Kidney epithelial cell (primary cell): ENCODE measurements around the gene MPZ. TPM values are rescaled to one million over a fixed set of nuclear protein-coding genes. Genes with fewer than 3 reads are reported as not detected.

ENCODE experiments used
- DNase-seq: peaks from one replicate; pipeline ENCODE4 v3.0.0-alpha.2; 2010; ENCODE audit warnings: low read depth
- H3K27me3 ChIP-seq: 2 replicates; pipeline ENCODE4 v1.6.0; 2011; ENCODE audit warnings: low read length; ENCODE audit not compliant: control insufficient read depth, insufficient read depth
- H3K36me3 ChIP-seq: 2 replicates; pipeline ENCODE4 v1.5.1; 2011; ENCODE audit warnings: low read length; ENCODE audit not compliant: control insufficient read depth, insufficient read depth
- H3K4me3 ChIP-seq: 2 replicates; pipeline ENCODE4 v1.5.1; 2011; ENCODE audit warnings: low read depth, mild to moderate bottlenecking, control low read depth, low read length
- CTCF ChIP-seq: IDR thresholded peaks from 2 replicates; pipeline ENCODE4 v1.5.1; 2011; ENCODE audit warnings: mild to moderate bottlenecking, moderate library complexity, low read length, control low read depth, inconsistent platforms; ENCODE audit not compliant: insufficient read depth, poor library complexity, severe bottlenecking
- total RNA-seq: library from RNA; depleted of rRNA; stranded (reverse); fragments of >200 nt; gene quantifications from 2 replicates; pipeline ENCODE4 v1.2.3, GENCODE V29; 2015

Gene MPZ
- total RNA-seq, 1 donor from 2014 or later = 0.54 TPM

- no peak for DNase-seq
- TF ChIP-seq CTCF = peak; percentile 40
- H3K4me3 ChIP-seq = peak overlapping the region; percentile 74
Observed at GRCh38 chr1:161305867-161306519, 3.8 kb downstream of the MPZ start.

GRCh38 chr1:161304927-161305866, 4.6 kb downstream of the MPZ start:
- Histone ChIP-seq H3K36me3 (no peaks in the 10 kb centered on the region), H3K4me3 (peak overlapping the region; percentile 74), H3K27me3 (no peaks in the 10 kb centered on the region)
- TF ChIP-seq CTCF = no peak
- DNase-seq = no peak

More at GRCh38 chr1:161305867-161306519, 3.8 kb downstream of the MPZ start:
- Histone ChIP-seq H3K27me3 (no peaks in the 10 kb centered on the region), H3K36me3 (no peaks in the 10 kb centered on the region)

GRCh38 chr1:161300478-161300877, 9.3 kb downstream of the MPZ start:
- no peak for DNase-seq
- Histone ChIP-seq H3K27me3 (no peaks in the 10 kb centered on the region), H3K36me3 (no peaks in the 10 kb centered on the region), H3K4me3 (no peak overlapping the region)
- no peak for TF ChIP-seq CTCF

- no peaks in the 10 kb centered on the region for H3K36me3 ChIP-seq
- H3K4me3 ChIP-seq = no peak overlapping the region
- TF ChIP-seq CTCF = no peak
- DNase-seq = no peak
- no peaks in the 10 kb centered on the region for H3K27me3 ChIP-seq
Observed at GRCh38 chr1:161299347-161299746, 10.4 kb downstream of the MPZ start.

GRCh38 chr1:161298116-161298515, 11.7 kb downstream of the MPZ start:
- Histone ChIP-seq H3K27me3 (no peaks in the 10 kb centered on the region), H3K36me3 (no peaks in the 10 kb centered on the region), H3K4me3 (no peak overlapping the region)
- no peak for TF ChIP-seq CTCF
- no peak for DNase-seq

- no peak for TF ChIP-seq CTCF
- Histone ChIP-seq H3K36me3 (no peaks in the 10 kb centered on the region), H3K27me3 (no peaks in the 10 kb centered on the region), H3K4me3 (no peak overlapping the region)
- DNase-seq = no peak
Observed at GRCh38 chr1:161297415-161297814, 12.4 kb downstream of the MPZ start.
